Esophagus muscularis mucosa (tissue), 3 donors: ENCODE results near the gene CYP2F1.

ENCODE experiments used
- POLR2AphosphoS5 ChIP-seq, 2 donors: sonication (generic); formaldehyde crosslinking; IDR thresholded peaks; one replicate each; pipeline ENCODE4 v1.6.1; 2017; ENCODE audit warnings: antibody characterized with exemption in 2 of 2
- TF ChIP-seq, protein P1 (sequence below), 3 experiments: fragments of 200-600 bp in 2 of 3; fragments of 450-650 bp in 1 of 3; sonication (generic) in 2 of 3; IDR thresholded peaks; one replicate each; pipeline ENCODE4 v1.5.1; 2017 to 2019; ENCODE audit warnings: antibody characterized with exemption in 3 of 3, mild to moderate bottlenecking in 2 of 3, moderate library complexity in 1 of 3

DNA sequence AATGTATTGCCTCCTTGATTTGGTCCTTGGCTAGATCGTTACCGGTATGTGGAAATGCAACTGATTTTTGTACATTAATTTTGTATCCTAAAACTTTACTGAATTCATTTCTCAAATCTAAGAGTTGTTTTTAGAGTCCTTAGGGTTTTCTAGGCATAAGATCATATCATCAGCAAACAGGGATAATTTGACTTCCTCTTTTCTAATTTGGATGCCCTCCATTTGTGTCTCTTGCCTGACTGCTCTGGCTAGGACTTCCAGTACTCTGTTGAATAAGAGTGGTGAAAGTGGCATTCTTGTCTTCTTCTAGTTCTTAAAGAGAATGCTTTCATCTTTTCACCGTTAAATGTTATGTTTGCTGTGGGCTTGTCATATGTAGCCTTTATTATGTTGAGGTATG, 37.9 kb upstream of the CYP2F1 start:
- TF ChIP-seq, protein P1, sequence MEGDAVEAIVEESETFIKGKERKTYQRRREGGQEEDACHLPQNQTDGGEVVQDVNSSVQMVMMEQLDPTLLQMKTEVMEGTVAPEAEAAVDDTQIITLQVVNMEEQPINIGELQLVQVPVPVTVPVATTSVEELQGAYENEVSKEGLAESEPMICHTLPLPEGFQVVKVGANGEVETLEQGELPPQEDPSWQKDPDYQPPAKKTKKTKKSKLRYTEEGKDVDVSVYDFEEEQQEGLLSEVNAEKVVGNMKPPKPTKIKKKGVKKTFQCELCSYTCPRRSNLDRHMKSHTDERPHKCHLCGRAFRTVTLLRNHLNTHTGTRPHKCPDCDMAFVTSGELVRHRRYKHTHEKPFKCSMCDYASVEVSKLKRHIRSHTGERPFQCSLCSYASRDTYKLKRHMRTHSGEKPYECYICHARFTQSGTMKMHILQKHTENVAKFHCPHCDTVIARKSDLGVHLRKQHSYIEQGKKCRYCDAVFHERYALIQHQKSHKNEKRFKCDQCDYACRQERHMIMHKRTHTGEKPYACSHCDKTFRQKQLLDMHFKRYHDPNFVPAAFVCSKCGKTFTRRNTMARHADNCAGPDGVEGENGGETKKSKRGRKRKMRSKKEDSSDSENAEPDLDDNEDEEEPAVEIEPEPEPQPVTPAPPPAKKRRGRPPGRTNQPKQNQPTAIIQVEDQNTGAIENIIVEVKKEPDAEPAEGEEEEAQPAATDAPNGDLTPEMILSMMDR (IDR thresholded peaks at IDR 0.05), result no peak
- no peak for TF ChIP-seq POLR2AphosphoS5 (IDR thresholded peaks at IDR 0.05)
